K562 (cell line): ENCODE data around the gene FLT1. TPM values are rescaled to one million over a fixed set of nuclear protein-coding genes. Genes with fewer than 3 reads are reported as not detected.

Source experiments
- ATAC-seq: fragments of 200-7000 bp; cut with Tn5 transposase; 3 replicates; pipeline ENCODE4 v1.9.1; 2020; ENCODE audit warnings: moderate library complexity
- BruUV-seq: library from RNA; stranded (reverse); fragments of 400-500 nt; replicated peaks from 2 replicates; lab custom pipeline; 2021; lab: Mats Ljungman, UMichigan
- CTCF ChIA-PET: fragments of 300-600 bp; formaldehyde crosslinking; extraction: SDS; loops from one replicate; lab custom pipeline; 2021; ENCODE audit warnings: low intra/inter-chr PET ratio; lab: Yijun Ruan, JAX
- POLR2A ChIA-PET: fragments of 300-600, 350-650 bp; sonication (Branson Sonifier 250); formaldehyde crosslinking; extraction: SDS; loops from one replicate; lab custom pipeline; 2021; ENCODE audit warnings: antibody characterized with exemption, inconsistent platforms; lab: Yijun Ruan, JAX
- DNase-seq, 4 experiments: peaks; one replicate each; pipeline versions ENCODE4 v3.0.0 to v3.0.0-alpha.2; 2011 to 2018; ENCODE audit warnings: low spot score in 3 of 4, mixed read lengths in 3 of 4; ENCODE audit errors: extremely low read depth in 1 of 4
- FAIRE-seq: peaks from 2 replicates; lab custom pipeline; 2011; peaks lifted over from hg19 to GRCh38; lab: Jason Lieb, UNC
- H2AFZ ChIP-seq: 2 replicates; pipeline ENCODE4 v1.6.0; 2011; ENCODE audit warnings: low read depth, low read length, control low read depth, inconsistent platforms
- H3K27ac ChIP-seq: fragments of 200-600 bp; 3 replicates; pipeline ENCODE4 v1.8.0; 2011; ENCODE audit warnings: low read depth, mild to moderate bottlenecking, control low read depth, inconsistent platforms, low read length, moderate library complexity, mixed read lengths; ENCODE audit errors: extremely low read depth
- H3K27me3 ChIP-seq, 2 experiments: fragments of 300-600 bp in 1 of 2; 2 replicates in 1 of 2; 3 replicates in 1 of 2; pipeline versions ENCODE4 v1.6.0 to v1.8.0; 2011; ENCODE audit warnings: inconsistent platforms in 2 of 2, low read length in 2 of 2, mild to moderate bottlenecking in 1 of 2, mixed read lengths in 1 of 2, moderate library complexity in 1 of 2; ENCODE audit not compliant: control insufficient read depth in 2 of 2, insufficient read depth in 2 of 2
- H3K36me3 ChIP-seq: fragments of 300-600 bp; 3 replicates; pipeline ENCODE4 v1.8.0; 2011; ENCODE audit warnings: mild to moderate bottlenecking, low read length, inconsistent platforms; ENCODE audit not compliant: control insufficient read depth, insufficient read depth
- H3K4me1 ChIP-seq, 2 experiments: fragments of 200-600 bp in 1 of 2; replicated peaks in 1 of 2; 2 replicates in 1 of 2; 3 replicates in 1 of 2; pipeline versions ENCODE4 v1.5.1 to v1.8.0; 2011; ENCODE audit warnings: inconsistent platforms in 2 of 2, low read length in 2 of 2, mild to moderate bottlenecking in 1 of 2, mixed read lengths in 1 of 2, moderate library complexity in 1 of 2; ENCODE audit not compliant: control insufficient read depth in 2 of 2, insufficient read depth in 2 of 2
- H3K4me2 ChIP-seq: 2 replicates; pipeline ENCODE4 v1.6.1; 2011; ENCODE audit warnings: low read length, control low read depth, inconsistent platforms, mixed read lengths; ENCODE audit not compliant: insufficient read depth
- H3K4me3 ChIP-seq: fragments of 200-600 bp; sonication (generic), shearing (Covaris generic); 2 replicates; pipeline ENCODE4 v1.5.1; 2016; ENCODE audit warnings: control low read depth, inconsistent platforms
- H3K79me2 ChIP-seq: fragments of 200-600 bp; 3 replicates; pipeline ENCODE4 v1.8.0; 2011; ENCODE audit warnings: low read length, inconsistent platforms; ENCODE audit not compliant: control insufficient read depth, insufficient read depth
- H3K9ac ChIP-seq, 2 experiments: 2 replicates each; pipeline versions ENCODE4 v1.6.0 to v1.6.1; 2011; ENCODE audit warnings: low read depth in 2 of 2, low read length in 2 of 2, control low read depth in 1 of 2, inconsistent platforms in 1 of 2, mild to moderate bottlenecking in 1 of 2, mixed read lengths in 1 of 2; ENCODE audit not compliant: insufficient read depth in 1 of 2
- H3K9me1 ChIP-seq: one replicate; pipeline ENCODE4 v1.6.0; 2011; ENCODE audit warnings: inconsistent platforms, mild to moderate bottlenecking, low read length, moderate library complexity; ENCODE audit not compliant: control insufficient read depth, insufficient read depth
- H3K9me3 ChIP-seq: replicated peaks from 2 replicates; pipeline ENCODE4 v1.5.1; 2011; ENCODE audit warnings: low read depth, low read length, inconsistent platforms; ENCODE audit not compliant: control insufficient read depth, insufficient read depth
- H4K20me1 ChIP-seq: replicated peaks from 2 replicates; pipeline ENCODE4 v1.6.1; 2011; ENCODE audit warnings: low read length, inconsistent platforms, mixed read lengths; ENCODE audit not compliant: control insufficient read depth, insufficient read depth
- ATF3 ChIP-seq, 2 experiments: fragments of 450-650 bp in 1 of 2; sonication (generic) in 1 of 2; formaldehyde crosslinking in 1 of 2; IDR thresholded peaks in 1 of 2; conservative IDR thresholded peaks in 1 of 2; 2 replicates each; pipeline versions ENCODE4 v1.6.1 to v1.8.1; 2016 to 2023; ENCODE audit warnings: mild to moderate bottlenecking in 2 of 2, moderate library complexity in 2 of 2, inconsistent platforms in 1 of 2, missing genetic modification reagents in 1 of 2
- CREM ChIP-seq: IDR thresholded peaks from 2 replicates; pipeline ENCODE4 v1.6.1; 2014; ENCODE audit warnings: antibody characterized with exemption, low read depth
- EHMT2 ChIP-seq: fragments of 450-650 bp; IDR thresholded peaks from 2 replicates; pipeline ENCODE4 v1.6.1; 2018; ENCODE audit warnings: antibody characterized with exemption
- FOSL1 ChIP-seq: fragments of 200-800 bp; sonication (Bioruptor generic); conservative IDR thresholded peaks from 2 replicates; pipeline ENCODE4 v1.6.1; 2016; ENCODE audit warnings: missing genetic modification characterization, missing compliant biosample characterization
- GABPA ChIP-seq: fragments of 200-800 bp; sonication (Bioruptor generic); conservative IDR thresholded peaks from 2 replicates; pipeline ENCODE4 v1.6.1; 2016; ENCODE audit warnings: low read depth, missing genetic modification characterization, missing compliant biosample characterization
- JUND ChIP-seq, 2 experiments: IDR thresholded peaks; 2 replicates in 1 of 2; 3 replicates in 1 of 2; pipeline ENCODE4 v1.6.1; 2011; ENCODE audit warnings: borderline replicate concordance in 2 of 2, low read depth in 2 of 2, low read length in 2 of 2, improper control_type of control experiment in 1 of 2, missing biosample characterization in 1 of 2, missing genetic modification characterization in 1 of 2, missing genetic modification reagents in 1 of 2
- KLF6 ChIP-seq: fragments of 250-450 bp; sonication (Bioruptor Pico); IDR thresholded peaks from 2 replicates; pipeline ENCODE4 v1.4.0; 2020; ENCODE audit warnings: mild to moderate bottlenecking, moderate library complexity, borderline replicate concordance
- NCOA6 ChIP-seq: fragments of 450-650 bp; IDR thresholded peaks from 2 replicates; pipeline ENCODE4 v1.6.1; 2017; ENCODE audit warnings: mild to moderate bottlenecking
- ZNF766 ChIP-seq: fragments of 200-800 bp; sonication (Bioruptor generic); conservative IDR thresholded peaks from 2 replicates; pipeline ENCODE4 v1.6.1; 2016; ENCODE audit warnings: missing genetic modification characterization, missing compliant biosample characterization
- WGBS: fragments of 100-300 bp; shearing (Covaris generic); methylation state at CpG from one replicate; pipeline ENCODE4 v1.1.6; 2016; ENCODE audit warnings: low coverage, mixed read lengths; ENCODE audit not compliant: insufficient coverage; ENCODE audit errors: missing lambda C conversion rate; 5-methylcytosine and 5-hydroxymethylcytosine counted together
- in situ Hi-C: fragments of 300-500 bp; cut with MboI; formaldehyde crosslinking; loops from 4 replicates; pipeline ENCODE4 v1.15.0; 2018; ENCODE audit warnings: inconsistent platforms, mixed read lengths
- intact Hi-C: fragments of 100-400 bp; cut with micrococcal nuclease; formaldehyde crosslinking; loops from 2 replicates; pipeline ENCODE4 v1.14.2; 2022
- polyA plus RNA-seq, 8 experiments: library from polyadenylated mRNA; depleted of rRNA in 4 of 8; stranded (reverse) in 5 of 8; unstranded in 3 of 8; fragments of >200 nt; fragmentation: Nextera tagmentation in 2 of 8; fragmentation: Illumina TruSeq in 1 of 8; extraction: Ambion mirVana in 2 of 8; extraction: Trizol in 1 of 8; gene quantifications; 2 replicates each; pipeline versions ENCODE4 v1.2.1 to v1.2.3, GENCODE V29; 2011 to 2014; ENCODE audit warnings: inconsistent platforms in 1 of 8, missing spikeins in 1 of 8
- total RNA-seq, 7 experiments: library from RNA; depleted of rRNA in 6 of 7; stranded (reverse); fragments of >200 nt in 6 of 7; fragmentation: Illumina TruSeq in 2 of 7; extraction: Trizol in 2 of 7; gene quantifications; 2 replicates each; pipeline versions ENCODE4 v1.2.1 to v1.2.3, GENCODE V29; 2011 to 2021; ENCODE audit warnings: low replicate concordance in 1 of 7
- TF ChIP-seq, protein P1 (sequence below): sonication (generic); formaldehyde crosslinking; IDR thresholded peaks from 2 replicates; pipeline ENCODE4 v1.8.0; 2022; ENCODE audit warnings: mild to moderate bottlenecking, missing genetic modification reagents, borderline replicate concordance

FLT1 gene
- total and polyA plus RNA-seq, 9 of the 15 experiments (the other 6 are each of a cell fraction or from before 2014, with no cell fraction given) = 0.01 to 2.0 (median 0.22) TPM

- no TSS peak for BruUV-seq
- H3K4me2 ChIP-seq = no peak overlapping the region
Measured at GRCh38 chr13:28355822-28356371, 139.0 kb downstream of the FLT1 start.

More at GRCh38 chr13:28355822-28356371, 139.0 kb downstream of the FLT1 start:
- peak; percentile 80 for FAIRE-seq
- peak; percentile 86 for ATAC-seq
- TF ChIP-seq FOSL1 (peak; percentile 54), JUND (IDR thresholded peaks at IDR 0.05; ENCODE audit: borderline replicate concordance, low read depth, low read length) (0 out of 2 replicates have a peak, but pooled peaks have one; percentile 3), JUND (tag; IDR thresholded peaks at IDR 0.05; ENCODE audit: borderline replicate concordance, low read depth, low read length) (no peak), NCOA6 (no peak), ATF3 (IDR thresholded peaks at IDR 0.05) (0 out of 2 replicates have a peak, but pooled peaks have one; percentile 22), ATF3 (CRISPR knock-in tag; conservative IDR thresholded peaks at IDR 0.05) (no peak), ZNF766 (CRISPR knock-in tag) (peak; percentile 98), KLF6 (CRISPR knock-in tag) (no peak), EHMT2 (peak; percentile 48; the same call in 1 of the 2 replicates), GABPA (tag) (peak; percentile 32; the same call in 1 of the 2 replicates), CREM (peak; percentile 47)
- TF ChIP-seq, protein P1, sequence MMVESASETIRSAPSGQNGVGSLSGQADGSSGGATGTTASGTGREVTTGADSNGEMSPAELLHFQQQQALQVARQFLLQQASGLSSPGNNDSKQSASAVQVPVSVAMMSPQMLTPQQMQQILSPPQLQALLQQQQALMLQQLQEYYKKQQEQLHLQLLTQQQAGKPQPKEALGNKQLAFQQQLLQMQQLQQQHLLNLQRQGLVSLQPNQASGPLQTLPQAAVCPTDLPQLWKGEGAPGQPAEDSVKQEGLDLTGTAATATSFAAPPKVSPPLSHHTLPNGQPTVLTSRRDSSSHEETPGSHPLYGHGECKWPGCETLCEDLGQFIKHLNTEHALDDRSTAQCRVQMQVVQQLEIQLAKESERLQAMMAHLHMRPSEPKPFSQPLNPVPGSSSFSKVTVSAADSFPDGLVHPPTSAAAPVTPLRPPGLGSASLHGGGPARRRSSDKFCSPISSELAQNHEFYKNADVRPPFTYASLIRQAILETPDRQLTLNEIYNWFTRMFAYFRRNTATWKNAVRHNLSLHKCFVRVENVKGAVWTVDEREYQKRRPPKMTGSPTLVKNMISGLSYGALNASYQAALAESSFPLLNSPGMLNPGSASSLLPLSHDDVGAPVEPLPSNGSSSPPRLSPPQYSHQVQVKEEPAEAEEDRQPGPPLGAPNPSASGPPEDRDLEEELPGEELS (CRISPR knock-in tag) = no peak
- Histone ChIP-seq H2AFZ (peak overlapping the region; percentile 76), H3K36me3 (no peaks in the 10 kb centered on the region), H3K27me3 (no peaks in the 10 kb centered on the region), H3K9ac (no peak overlapping the region; a peak in 1 of 4 replicates), H3K4me3 (no peak overlapping the region), H3K9me1 (no peaks in the 10 kb centered on the region), H3K4me1 (peaks cover 0 to 17% of the 10 kb centered on the region in 2 experiments; a peak in 4 of 5 replicates), H4K20me1 (no peaks in the 10 kb centered on the region), H3K27ac (peak overlapping the region; percentile 54; the same call in 2 of the 3 replicates), H3K9me3 (no peaks in the 10 kb centered on the region), H3K79me2 (no peaks in the 10 kb centered on the region)
- ChIA-PET POLR2A (no interaction called here), CTCF (no interaction called here)
- intact Hi-C loops (no loop called here), in situ Hi-C loops (no loop called here)
- WGBS = 29% methylated on average over 6 of the region's 8 CpGs
- DNase-seq = peak in 2 of 4 experiments; percentile 34 to 54
